Chondrocyte (in vitro differentiated cells): ENCODE measurements around the gene HMX1. TPM values are rescaled to one million over a fixed set of nuclear protein-coding genes. Genes with fewer than 3 reads are reported as not detected.
A peak's percentile ranks its signal among the peaks of the same experiment; 100 is the strongest.

Source experiments
- DNase-seq: peaks from one replicate; pipeline ENCODE4 v3.0.0; 2021; ENCODE audit warnings: mixed read lengths, low spot score
- H3K27ac Mint-ChIP-seq: one replicate; pipeline ENCODE4 v1.8.0; 2021; ENCODE audit warnings: mild to moderate bottlenecking, moderate library complexity, mixed read lengths; ENCODE audit not compliant: unreplicated experiment
- H3K27me3 Mint-ChIP-seq: 2 replicates; pipeline ENCODE4 v1.8.0; 2021; ENCODE audit warnings: low read depth, mixed read lengths
- H3K36me3 Mint-ChIP-seq: 2 replicates; pipeline ENCODE4 v1.8.0; 2021; ENCODE audit warnings: low read depth, mixed read lengths
- H3K4me1 Mint-ChIP-seq: 2 replicates; pipeline ENCODE4 v1.8.0; 2021; ENCODE audit warnings: low read depth, mild to moderate bottlenecking, mixed read lengths
- H3K4me3 Mint-ChIP-seq: one replicate; pipeline ENCODE4 v1.8.0; 2021; ENCODE audit warnings: mild to moderate bottlenecking, moderate library complexity, mixed read lengths; ENCODE audit not compliant: unreplicated experiment
- H3K9me3 Mint-ChIP-seq: 2 replicates; pipeline ENCODE4 v1.8.0; 2021; ENCODE audit warnings: low read depth, mixed read lengths
- CTCF ChIP-seq: fragments of 200-600 bp; sonication (generic); IDR thresholded peaks from 2 replicates; pipeline ENCODE4 v1.5.0; 2021; ENCODE audit warnings: antibody characterized with exemption, mild to moderate bottlenecking, moderate library complexity
- total RNA-seq: library from RNA; stranded (reverse); gene quantifications from 3 replicates; pipeline ENCODE4 v1.2.1, GENCODE V29; 2021

Gene HMX1
- total RNA-seq, 1 donor from 2014 or later, result not detected

- TF ChIP-seq CTCF, result no peak
- DNase-seq, result no peak
- Mint-ChIP-seq H3K4me1 (peaks cover 7% of the 10 kb centered on the region), H3K9me3 (no peaks in the 10 kb centered on the region), H3K27me3 (peaks cover 61% of the 10 kb centered on the region), H3K27ac (no peak overlapping the region), H3K36me3 (no peaks in the 10 kb centered on the region), H3K4me3 (no peak overlapping the region)
Observed at GRCh38 chr4:8874896-8875680, 3.4 kb upstream of the HMX1 start.

- DNase-seq, result no peak
- Mint-ChIP-seq H3K27ac (no peak overlapping the region), H3K27me3 (peaks cover 62% of the 10 kb centered on the region), H3K36me3 (no peaks in the 10 kb centered on the region), H3K9me3 (no peaks in the 10 kb centered on the region), H3K4me3 (no peak overlapping the region), H3K4me1 (peaks cover 7% of the 10 kb centered on the region)
- no peak for TF ChIP-seq CTCF
Observed at GRCh38 chr4:8874003-8874895, 2.6 kb upstream of the HMX1 start.

GRCh38 chr4:8872402-8873291, 1.0 kb upstream of the HMX1 start:
- H3K4me1 Mint-ChIP-seq, result peaks cover 7% of the 10 kb centered on the region
- no peaks in the 10 kb centered on the region for H3K9me3 Mint-ChIP-seq
- peak overlapping the region; percentile 58 for H3K4me3 Mint-ChIP-seq
- H3K36me3 Mint-ChIP-seq, result no peaks in the 10 kb centered on the region
- no peak for DNase-seq
- no peak for TF ChIP-seq CTCF
- H3K27me3 Mint-ChIP-seq, result peaks cover 65% of the 10 kb centered on the region
- no peak overlapping the region for H3K27ac Mint-ChIP-seq

GRCh38 chr4:8870647-8871416, 807 bp downstream of the HMX1 start:
- H3K4me3 Mint-ChIP-seq, result no peak overlapping the region
- H3K36me3 Mint-ChIP-seq, result no peaks in the 10 kb centered on the region
- peaks cover 7% of the 10 kb centered on the region for H3K4me1 Mint-ChIP-seq
- H3K27ac Mint-ChIP-seq, result no peak overlapping the region
- no peaks in the 10 kb centered on the region for H3K9me3 Mint-ChIP-seq
- no peak for TF ChIP-seq CTCF
- DNase-seq, result no peak
- peaks cover 66% of the 10 kb centered on the region for H3K27me3 Mint-ChIP-seq
